SU-DHL-6 (cell line): Measurements from ENCODE around the gene UBE2Z.

ENCODE experiments used
- H2AFZ ChIP-seq: fragments of 200-600 bp; sonication (generic); 2 replicates; pipeline ENCODE4 v1.6.1; 2014; ENCODE audit warnings: low read depth, mild to moderate bottlenecking, moderate library complexity, mixed read lengths, antibody characterized with exemption, low read length; ENCODE audit not compliant: severe bottlenecking
- H3F3A ChIP-seq: fragments of 200-600 bp; shearing (Covaris generic); 2 replicates; pipeline ENCODE4 v1.6.0; 2016; ENCODE audit warnings: antibody characterized with exemption, mild to moderate bottlenecking; ENCODE audit not compliant: insufficient read depth
- H3K27ac ChIP-seq: fragments of 200-600 bp; sonication (generic); 2 replicates; pipeline ENCODE4 v1.5.1; 2016; ENCODE audit warnings: low read depth, mild to moderate bottlenecking, low read length, moderate library complexity, mixed read lengths
- H3K27me3 ChIP-seq: fragments of 200-600 bp; sonication (generic), shearing (Covaris generic); 2 replicates; pipeline ENCODE4 v1.6.0; 2014; ENCODE audit warnings: mild to moderate bottlenecking, low read length
- H3K36me3 ChIP-seq: fragments of 200-600 bp; sonication (generic); 2 replicates; pipeline ENCODE4 v1.6.1; 2014; ENCODE audit warnings: mild to moderate bottlenecking, low read length, mixed read lengths
- H3K4me2 ChIP-seq: fragments of 300-600, 200-600 bp; shearing (Covaris generic), sonication (generic); 2 replicates; pipeline ENCODE4 v1.6.0; 2014; ENCODE audit warnings: low read length, low read depth, mild to moderate bottlenecking; ENCODE audit not compliant: poor library complexity, severe bottlenecking
- H3K4me3 ChIP-seq: fragments of 200-600 bp; sonication (generic); 2 replicates; pipeline ENCODE4 v1.5.1; 2014; ENCODE audit warnings: antibody characterized with exemption, low read length, mild to moderate bottlenecking, mixed read lengths; ENCODE audit not compliant: insufficient read depth, poor library complexity, severe bottlenecking
- H3K79me2 ChIP-seq: fragments of 200-600 bp; sonication (generic); 2 replicates; pipeline ENCODE4 v1.6.1; 2014; ENCODE audit warnings: mild to moderate bottlenecking, low read length, moderate library complexity; ENCODE audit not compliant: insufficient read depth
- H3K9ac ChIP-seq: fragments of 200-600 bp; sonication (generic); 2 replicates; pipeline ENCODE4 v1.7.0; 2014; ENCODE audit warnings: mild to moderate bottlenecking, low read length
- H3K9me2 ChIP-seq: fragments of 200-600 bp; sonication (generic); replicated peaks from 2 replicates; pipeline ENCODE4 v1.6.1; 2014; ENCODE audit warnings: low read length; ENCODE audit not compliant: insufficient read depth
- H3K9me3 ChIP-seq: fragments of 200-600 bp; sonication (generic); 2 replicates; pipeline ENCODE4 v1.6.1; 2014; ENCODE audit warnings: low read length, mixed read lengths; ENCODE audit not compliant: insufficient read depth
- H4K20me1 ChIP-seq: fragments of 200-600 bp; sonication (generic); 2 replicates; pipeline ENCODE4 v1.6.1; 2014; ENCODE audit warnings: low read depth, mild to moderate bottlenecking, antibody characterized with exemption, low read length, moderate library complexity, mixed read lengths
- CTCF ChIP-seq: fragments of 200-600 bp; sonication (generic); IDR thresholded peaks from one replicate; pipeline ENCODE4 v1.5.1; 2017; ENCODE audit warnings: antibody characterized with exemption, mild to moderate bottlenecking, low read length, moderate library complexity; ENCODE audit not compliant: insufficient read depth, poor library complexity, severe bottlenecking
- EZH2phosphoT487 ChIP-seq: fragments of 200-600 bp; sonication (generic), shearing (Covaris generic); conservative IDR thresholded peaks from 2 replicates; pipeline ENCODE4 v1.6.1; 2018; ENCODE audit warnings: mild to moderate bottlenecking, antibody characterized with exemption, low read length, moderate library complexity, mixed read lengths

UBE2Z gene

GRCh38 chr17:48908047-48908843 lies at the start of gene UBE2Z:
TSS of gene UBE2Z (plus strand) at chr17:48908407. CDS start at chr17:48908504, 97 bp downstream.
- no peaks in the 10 kb centered on the region for H3K27me3 ChIP-seq
- peak within 1 kb of the TSS; percentile 88 for H3K9ac ChIP-seq
- H3K27ac ChIP-seq = peak within 1 kb of the TSS; percentile 76
- TF ChIP-seq EZH2phosphoT487 = no peak
- 0 out of 2 replicates have a peak, but pooled peaks cover 6% of the 10 kb centered on the region for H3F3A ChIP-seq
- peaks cover 43% of the 10 kb centered on the region for H3K79me2 ChIP-seq
- peaks cover 17% of the 10 kb centered on the region; the same call in 1 of the 2 replicates for H4K20me1 ChIP-seq
- peaks cover 4% of the 10 kb centered on the region; the same call in 1 of the 2 replicates for H3K36me3 ChIP-seq
- H3K4me2 ChIP-seq = peak within 1 kb of the TSS; percentile 79
- peak within 1 kb of the TSS; percentile 69 for H3K4me3 ChIP-seq
- H3K9me2 ChIP-seq = no peaks in the 10 kb centered on the region
- H2AFZ ChIP-seq = peak within 1 kb of the TSS; percentile 76
- H3K9me3 ChIP-seq = no peaks in the 10 kb centered on the region

GRCh38 chr17:48860034-48860433 lies 48.2 kb upstream of the UBE2Z start:
- H2AFZ ChIP-seq = no peak overlapping the region

GRCh38 chr17:48860456-48860855 lies 47.8 kb upstream of the UBE2Z start:
- H3K9ac ChIP-seq = no peak overlapping the region
- no peak overlapping the region for H3K27ac ChIP-seq
- no peaks in the 10 kb centered on the region for H3K36me3 ChIP-seq
- no peaks in the 10 kb centered on the region for H3K79me2 ChIP-seq
- no peak overlapping the region for H3K4me2 ChIP-seq
- no peak overlapping the region for H2AFZ ChIP-seq
- no peaks in the 10 kb centered on the region for H3K9me3 ChIP-seq
- H3K4me3 ChIP-seq = no peak overlapping the region
- H3K9me2 ChIP-seq = no peaks in the 10 kb centered on the region
- H4K20me1 ChIP-seq = no peaks in the 10 kb centered on the region
- no peaks in the 10 kb centered on the region for H3F3A ChIP-seq
- TF ChIP-seq EZH2phosphoT487 = no peak
- no peaks in the 10 kb centered on the region for H3K27me3 ChIP-seq

More at GRCh38 chr17:48860034-48860433, 48.2 kb upstream of the UBE2Z start:
- Histone ChIP-seq H3K36me3 (no peaks in the 10 kb centered on the region), H3K9me2 (no peaks in the 10 kb centered on the region), H3K27me3 (no peaks in the 10 kb centered on the region), H3K9ac (no peak overlapping the region), H3K4me2 (no peak overlapping the region), H3K79me2 (no peaks in the 10 kb centered on the region), H3K9me3 (no peaks in the 10 kb centered on the region), H3F3A (no peaks in the 10 kb centered on the region), H3K4me3 (no peak overlapping the region), H4K20me1 (no peaks in the 10 kb centered on the region), H3K27ac (no peak overlapping the region)
- no peak for TF ChIP-seq CTCF
- TF ChIP-seq EZH2phosphoT487 = no peak

DNA sequence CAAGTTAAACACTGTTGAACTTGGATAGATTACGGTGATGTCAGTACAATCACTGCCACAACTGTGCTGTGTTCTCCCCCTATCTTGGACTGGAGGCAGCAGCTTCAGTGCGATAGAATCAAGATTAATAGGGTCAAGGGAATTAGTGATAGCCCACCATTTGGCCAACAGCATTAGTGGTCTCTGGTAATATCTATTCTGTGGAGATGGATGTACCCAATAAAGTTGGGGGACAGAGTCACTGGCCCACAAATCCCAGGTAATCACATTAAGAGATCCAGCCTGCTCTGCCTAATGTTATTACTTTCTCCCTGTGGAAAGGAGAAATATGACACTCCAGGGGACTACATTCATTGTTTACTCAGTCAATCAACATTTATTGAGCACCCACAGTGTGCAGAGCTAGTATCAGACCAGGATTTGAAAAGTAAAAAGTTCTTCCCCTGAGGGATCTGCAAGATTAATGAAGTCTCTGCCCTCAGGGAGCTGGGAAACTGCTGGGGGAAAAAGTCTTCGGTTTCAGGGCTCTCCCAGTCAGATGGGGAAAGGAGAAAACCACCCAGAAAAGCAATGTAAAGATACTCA lies 39.2 kb upstream of the UBE2Z start:
- TF ChIP-seq CTCF = no peak
- no peak for TF ChIP-seq EZH2phosphoT487
- Histone ChIP-seq H2AFZ (no peak overlapping the region), H3K9ac (no peak overlapping the region), H3K9me3 (no peaks in the 10 kb centered on the region), H4K20me1 (no peaks in the 10 kb centered on the region), H3K27ac (no peak overlapping the region), H3K36me3 (no peaks in the 10 kb centered on the region), H3K4me2 (no peak overlapping the region), H3F3A (no peaks in the 10 kb centered on the region), H3K9me2 (no peaks in the 10 kb centered on the region), H3K27me3 (no peaks in the 10 kb centered on the region), H3K4me3 (no peak overlapping the region), H3K79me2 (no peaks in the 10 kb centered on the region)
